Stomach (tissue), 4 donors: ENCODE data around the gene ABCD3.

Source experiments
- EP300 ChIP-seq: sonication (generic); formaldehyde crosslinking; IDR thresholded peaks from one replicate; pipeline ENCODE4 v1.6.1; 2017; ENCODE audit warnings: antibody characterized with exemption
- POLR2A ChIP-seq, 4 donors: fragments of 450-650 bp; IDR thresholded peaks; one replicate each; pipeline ENCODE4 v1.6.1; 2016; ENCODE audit warnings: antibody characterized with exemption in 4 of 4, control low read depth in 2 of 4, mild to moderate bottlenecking in 1 of 4, moderate library complexity in 1 of 4
- POLR2AphosphoS5 ChIP-seq, 3 donors: sonication (generic); formaldehyde crosslinking; IDR thresholded peaks; one replicate each; pipeline ENCODE4 v1.6.1; 2016; ENCODE audit warnings: antibody characterized with exemption in 3 of 3
- TF ChIP-seq, protein P1 (sequence below), 7 experiments: fragments of 450-650 bp in 4 of 7; fragments of 200-600 bp in 3 of 7; sonication (generic) in 3 of 7; IDR thresholded peaks; one replicate each; pipeline ENCODE4 v1.5.1; 2016 to 2019; ENCODE audit warnings: antibody characterized with exemption in 7 of 7, control low read depth in 2 of 7, mild to moderate bottlenecking in 1 of 7

DNA sequence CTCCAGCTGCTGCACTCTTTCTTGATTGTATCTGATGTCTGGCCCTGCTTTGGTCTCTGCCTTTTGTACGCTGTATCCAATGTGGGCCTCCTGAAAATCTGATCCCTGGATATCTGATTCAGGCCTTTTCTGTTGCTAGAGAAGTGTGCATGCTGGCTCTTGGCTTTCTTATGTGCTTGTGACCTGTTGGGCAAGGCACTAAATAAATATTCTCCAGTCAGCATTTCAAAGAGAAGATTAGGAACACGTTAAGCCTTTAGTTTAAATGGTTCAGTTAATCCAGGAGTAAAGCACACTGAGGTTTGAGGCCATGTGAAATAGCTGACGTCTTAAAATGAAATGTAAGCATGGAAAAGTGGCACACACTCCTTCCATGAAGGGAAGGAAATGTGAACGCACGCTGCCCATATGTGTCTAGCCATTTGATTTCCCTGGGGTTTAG is 132.6 kb downstream of the ABCD3 start:
- TF ChIP-seq POLR2A (IDR thresholded peaks at IDR 0.05): peak in 1 of 4 donors; percentile 17
- TF ChIP-seq POLR2AphosphoS5 (IDR thresholded peaks at IDR 0.05): peak; percentile 62 to 99 (median 78)
- TF ChIP-seq, protein P1, sequence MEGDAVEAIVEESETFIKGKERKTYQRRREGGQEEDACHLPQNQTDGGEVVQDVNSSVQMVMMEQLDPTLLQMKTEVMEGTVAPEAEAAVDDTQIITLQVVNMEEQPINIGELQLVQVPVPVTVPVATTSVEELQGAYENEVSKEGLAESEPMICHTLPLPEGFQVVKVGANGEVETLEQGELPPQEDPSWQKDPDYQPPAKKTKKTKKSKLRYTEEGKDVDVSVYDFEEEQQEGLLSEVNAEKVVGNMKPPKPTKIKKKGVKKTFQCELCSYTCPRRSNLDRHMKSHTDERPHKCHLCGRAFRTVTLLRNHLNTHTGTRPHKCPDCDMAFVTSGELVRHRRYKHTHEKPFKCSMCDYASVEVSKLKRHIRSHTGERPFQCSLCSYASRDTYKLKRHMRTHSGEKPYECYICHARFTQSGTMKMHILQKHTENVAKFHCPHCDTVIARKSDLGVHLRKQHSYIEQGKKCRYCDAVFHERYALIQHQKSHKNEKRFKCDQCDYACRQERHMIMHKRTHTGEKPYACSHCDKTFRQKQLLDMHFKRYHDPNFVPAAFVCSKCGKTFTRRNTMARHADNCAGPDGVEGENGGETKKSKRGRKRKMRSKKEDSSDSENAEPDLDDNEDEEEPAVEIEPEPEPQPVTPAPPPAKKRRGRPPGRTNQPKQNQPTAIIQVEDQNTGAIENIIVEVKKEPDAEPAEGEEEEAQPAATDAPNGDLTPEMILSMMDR (IDR thresholded peaks at IDR 0.05): no peak
- TF ChIP-seq EP300: peak; percentile 89
